Measurements from ENCODE around the gene DCLRE1A.

GRCh38 chr10:113825791-113826190 is 28.1 kb downstream of the DCLRE1A start:
- no peak for TF ChIP-seq CTCF (IDR thresholded peaks at IDR 0.05)
- no peak for TF ChIP-seq ZFX (IDR thresholded peaks at IDR 0.05; ENCODE audit: borderline replicate concordance)
